NCI-H1436 treated with DMSO at 0.1 percent for 48 hours (cell line): ENCODE measurements around the gene GNPTG.
"Not testable (repeated sequence)": the region's sequence is repeated elsewhere in the genome, so short reads cannot be mapped to it uniquely, and the experiment has no call there.

Experiments used
- DNase-seq: peaks from one replicate; lab custom pipeline; 2025; lab: John Stamatoyannopoulos, UW

The GNPTG gene

DNA sequence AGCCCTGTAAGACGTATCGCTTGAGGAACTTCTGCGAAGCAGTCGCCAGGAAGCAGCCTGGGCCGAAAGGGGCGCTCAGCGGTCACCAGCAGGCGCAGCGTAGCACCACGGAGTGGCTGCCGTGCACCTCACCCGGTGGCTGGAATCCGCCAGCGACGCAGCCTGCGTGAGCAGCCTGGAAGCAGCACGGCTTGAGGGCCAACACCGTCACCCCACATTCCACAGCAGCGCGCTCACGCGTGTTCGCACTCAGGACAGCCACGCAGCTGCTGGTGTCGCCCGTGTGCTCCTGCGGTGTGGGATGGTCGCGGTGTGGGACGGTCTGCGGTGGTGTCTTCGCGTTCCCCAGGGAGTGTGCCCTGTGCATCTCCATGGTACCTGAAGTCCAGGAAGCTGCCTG, 32.7 kb upstream of the GNPTG start:
- no peak for DNase-seq

DNA sequence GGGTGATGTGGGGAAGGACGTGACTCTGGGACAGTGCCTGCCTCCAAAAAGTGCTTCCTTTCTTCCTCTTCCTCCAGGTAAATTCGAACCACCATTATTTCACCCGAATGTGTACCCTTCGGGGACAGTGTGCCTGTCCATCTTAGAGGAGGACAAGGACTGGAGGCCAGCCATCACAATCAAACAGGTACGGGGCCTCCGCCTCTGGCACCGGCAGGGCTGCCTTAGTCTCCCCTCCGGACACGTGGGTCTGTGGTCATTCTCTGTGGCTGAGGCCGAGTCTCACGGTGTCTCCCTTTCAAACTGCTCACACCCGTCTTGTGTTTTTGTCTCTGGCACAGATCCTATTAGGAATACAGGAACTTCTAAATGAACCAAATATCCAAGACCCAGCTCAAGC, 31.6 kb upstream of the GNPTG start:
- no peak for DNase-seq

DNA sequence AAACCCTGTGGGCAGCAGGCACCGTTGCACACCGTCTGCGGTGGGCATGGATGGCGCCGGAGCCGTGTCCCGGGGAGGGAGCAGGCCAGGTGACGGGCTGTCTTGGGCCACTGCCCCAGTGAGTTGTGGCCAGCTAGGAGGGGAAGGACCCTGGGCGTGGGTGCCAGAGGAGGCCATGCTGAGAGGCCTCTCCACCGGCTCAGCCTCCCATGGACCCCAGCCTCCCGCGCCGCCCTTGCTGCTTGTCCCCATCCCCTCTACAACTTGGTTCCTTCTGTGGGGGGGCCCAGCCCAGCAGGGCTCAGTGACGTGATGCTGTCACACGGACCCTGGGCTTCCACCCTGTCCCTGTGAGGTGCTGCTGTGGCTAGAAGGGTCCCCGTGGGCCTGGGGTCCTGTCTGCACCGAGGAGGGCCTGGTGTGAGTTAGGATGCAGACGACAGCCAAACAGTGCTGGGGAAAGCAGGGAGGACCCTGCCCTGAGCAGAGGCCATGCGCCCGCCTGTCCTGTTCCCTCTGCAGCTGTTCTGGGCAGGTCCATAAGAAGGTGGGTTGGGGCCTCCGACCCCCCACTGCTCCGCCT, 31.0 kb upstream of the GNPTG start:
- DNase-seq, result no peak

DNA sequence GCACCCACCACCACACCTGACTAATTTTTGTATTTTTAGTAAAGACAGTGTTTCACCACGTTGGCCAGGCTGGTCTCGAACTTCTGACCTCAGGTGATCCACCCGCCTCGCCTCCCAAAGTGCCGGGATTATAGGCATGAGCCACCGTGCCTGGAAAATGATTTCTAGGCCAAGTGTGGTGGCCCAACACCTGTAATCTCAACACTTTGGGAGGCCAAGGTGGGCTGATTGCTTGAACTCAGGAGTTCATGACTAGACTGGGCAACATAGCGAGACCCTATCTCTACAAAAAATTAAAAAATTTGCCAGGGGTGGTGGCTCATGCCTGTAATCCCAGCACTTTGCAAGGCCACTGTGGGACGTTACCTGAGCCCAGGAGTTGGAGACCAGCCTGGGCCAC, 29.3 kb upstream of the GNPTG start:
- no peak for DNase-seq

DNA sequence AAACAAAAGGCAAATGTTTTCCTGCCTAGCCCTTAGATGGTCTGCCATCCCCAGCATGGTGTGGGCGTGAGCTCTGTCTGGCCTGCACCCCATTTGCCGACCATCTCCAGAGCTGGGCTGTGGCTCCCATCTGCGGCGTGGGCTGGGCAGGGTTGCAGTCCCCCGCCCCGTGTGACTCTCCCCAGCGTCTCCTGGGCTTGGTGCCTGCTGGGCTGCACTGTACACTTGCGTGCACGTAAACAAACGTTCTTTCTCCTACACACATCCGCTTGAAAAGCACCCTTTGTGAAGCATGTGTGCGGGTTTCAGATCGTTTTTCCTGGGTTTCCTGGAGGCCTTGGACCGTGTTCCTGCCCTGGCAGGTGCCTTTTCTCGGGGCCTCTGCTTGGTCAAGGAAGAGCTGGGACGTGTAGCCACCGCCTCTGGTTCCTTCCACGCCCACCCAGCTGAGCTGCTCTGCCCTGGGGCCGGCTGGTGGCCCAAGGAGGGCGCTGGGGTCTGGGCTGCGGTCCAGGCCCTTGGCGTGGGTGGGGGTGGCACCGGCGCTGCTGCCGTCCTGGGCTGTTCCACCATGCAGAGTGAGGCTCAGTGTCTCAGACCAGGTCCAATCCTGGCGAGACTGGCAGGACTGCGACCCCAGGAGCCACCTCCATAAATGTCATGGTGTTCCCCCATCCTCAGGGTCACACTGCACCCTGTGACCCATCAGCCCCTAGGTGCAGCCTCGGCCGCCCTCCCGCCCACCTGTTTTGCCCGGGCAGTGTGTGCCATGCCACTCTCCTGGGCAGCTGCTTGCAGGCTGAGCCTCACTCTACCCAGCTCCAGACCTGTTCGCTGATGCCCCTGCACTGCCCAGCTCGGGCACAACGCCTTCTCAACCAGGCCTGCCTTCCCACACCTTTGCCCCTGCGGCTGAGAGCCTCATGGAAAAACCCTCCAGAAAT, 28.2 kb upstream of the GNPTG start:
- no peak for DNase-seq

DNA sequence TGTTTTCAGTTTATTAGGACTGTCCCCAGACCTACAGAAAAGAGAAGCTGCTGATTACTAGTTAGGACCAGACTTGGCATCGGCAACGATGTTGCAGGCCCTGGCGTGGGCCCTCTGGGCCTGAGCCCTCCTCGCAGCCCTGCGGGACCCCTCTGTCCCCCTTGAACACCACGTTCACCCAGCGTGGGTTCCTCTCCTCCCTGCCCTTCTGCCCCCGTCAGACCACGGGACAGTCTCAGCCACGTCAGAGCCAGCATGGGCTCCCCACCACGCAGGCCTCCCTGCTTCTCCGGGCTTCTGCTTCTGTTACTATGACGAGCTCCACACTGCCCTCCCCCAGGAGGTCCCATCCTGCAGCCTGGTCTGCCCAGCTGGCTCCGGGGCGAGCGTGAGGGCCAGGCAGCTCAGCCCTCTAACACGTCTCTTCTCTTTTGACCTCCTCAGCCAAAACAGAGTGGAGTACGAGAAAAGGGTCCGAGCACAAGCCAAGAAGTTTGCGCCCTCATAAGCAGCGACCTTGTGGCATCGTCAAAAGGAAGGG, 27.4 kb upstream of the GNPTG start:
- no peak for DNase-seq

DNA sequence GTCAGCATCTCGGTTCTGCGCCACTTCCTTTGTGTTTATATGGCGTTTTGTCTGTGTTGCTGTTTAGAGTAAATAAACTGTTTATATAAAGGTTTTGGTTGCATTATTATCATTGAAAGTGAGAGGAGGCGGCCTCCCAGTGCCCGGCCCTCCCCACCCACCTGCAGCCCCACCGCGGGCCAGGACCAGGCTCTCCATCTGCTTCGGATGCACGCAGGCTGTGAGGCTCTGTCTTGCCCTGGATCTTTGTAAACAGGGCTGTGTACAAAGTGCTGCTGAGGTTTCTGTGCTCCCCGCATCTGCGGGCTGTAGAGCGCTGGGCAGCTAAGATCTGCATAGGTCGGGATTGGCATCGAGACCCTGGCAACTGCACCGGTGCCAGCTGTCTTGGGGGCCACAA, 26.5 kb upstream of the GNPTG start:
- DNase-seq, result no peak

DNA sequence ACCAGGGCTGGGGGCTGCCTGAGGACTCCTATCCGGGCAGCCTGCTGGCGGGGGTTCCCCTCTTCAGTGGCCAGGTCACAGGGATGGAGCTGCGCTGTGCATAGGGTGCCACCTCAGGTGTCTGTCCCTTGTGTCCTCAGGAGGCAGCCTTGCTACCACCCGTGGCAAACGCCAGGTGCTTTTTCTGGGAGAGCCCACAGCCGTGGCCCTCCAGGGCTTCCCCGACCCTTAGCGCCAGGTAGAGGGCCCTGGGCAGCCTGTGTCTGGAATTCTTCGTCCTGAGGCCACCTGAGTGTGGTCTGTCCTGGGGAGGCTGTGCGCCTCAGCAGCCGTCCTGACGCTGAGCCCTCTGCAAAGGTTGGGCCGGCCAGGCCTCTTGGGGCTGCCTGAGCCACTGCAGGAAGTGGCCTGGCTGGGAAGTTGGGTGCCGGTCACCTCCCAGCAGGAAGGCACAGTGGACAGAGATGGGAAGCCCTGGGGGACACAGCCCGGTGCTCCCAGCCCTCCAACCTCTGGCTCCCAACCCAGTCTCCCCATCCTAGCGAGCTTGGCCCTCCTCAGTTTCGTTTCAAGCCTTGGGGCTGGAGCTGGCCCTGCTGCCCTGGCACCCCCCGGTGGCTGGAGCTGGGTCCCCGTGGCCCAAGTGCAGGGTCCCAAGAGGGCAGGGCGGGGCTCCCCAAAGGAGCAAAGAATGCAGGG, 25.9 kb upstream of the GNPTG start:
- no peak for DNase-seq

DNA sequence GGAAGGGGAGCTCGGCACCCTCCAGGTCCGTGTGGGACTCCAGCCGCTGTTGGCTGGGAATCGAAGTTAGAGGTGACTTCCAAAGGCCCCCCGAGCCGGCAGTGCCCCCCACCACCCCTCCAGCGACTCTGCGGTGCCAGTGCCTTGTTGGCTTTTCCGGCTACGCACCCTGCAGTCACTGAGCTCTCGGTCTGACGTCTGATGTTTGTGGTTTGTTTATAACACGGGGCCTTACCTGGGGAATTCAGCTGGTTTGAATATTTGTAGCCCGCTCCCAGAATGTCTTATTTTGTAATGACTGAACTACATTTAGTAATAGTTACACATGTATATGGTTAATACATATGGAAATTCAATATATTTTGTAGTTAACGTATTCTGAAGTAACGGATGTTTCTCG, 25.3 kb upstream of the GNPTG start:
- no peak for DNase-seq

GRCh38 chr16:1326946-1327618, 24.6 kb upstream of the GNPTG start:
- DNase-seq, result no peak

- no peak for DNase-seq
Measured at GRCh38 chr16:1327619-1327947, 24.1 kb upstream of the GNPTG start.

DNA sequence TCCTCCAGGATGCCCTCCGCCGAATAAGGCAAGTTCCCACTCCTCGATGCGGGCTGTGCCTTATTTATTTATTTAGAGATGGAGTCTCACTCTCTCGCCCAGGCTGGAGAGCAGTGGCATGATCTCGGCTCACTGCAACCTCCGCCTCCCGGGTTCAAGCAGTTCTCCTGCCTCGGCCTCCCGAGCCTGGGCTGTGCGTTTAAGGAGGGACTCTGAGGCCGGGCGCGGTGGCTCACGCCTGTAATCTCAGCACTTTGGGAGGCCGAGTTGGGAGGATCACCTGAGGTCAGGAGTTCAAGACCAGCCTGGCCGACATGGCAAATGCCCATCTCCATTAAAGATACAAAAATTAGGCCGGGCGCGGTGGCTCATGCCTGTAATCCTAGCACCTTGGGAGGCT, 23.6 kb upstream of the GNPTG start:
- DNase-seq, result not testable (repeated sequence)

GRCh38 chr16:1328961-1329360, 22.8 kb upstream of the GNPTG start:
- not testable (repeated sequence) for DNase-seq

GRCh38 chr16:1330260-1330914, 21.3 kb upstream of the GNPTG start:
- DNase-seq, result no peak

DNA sequence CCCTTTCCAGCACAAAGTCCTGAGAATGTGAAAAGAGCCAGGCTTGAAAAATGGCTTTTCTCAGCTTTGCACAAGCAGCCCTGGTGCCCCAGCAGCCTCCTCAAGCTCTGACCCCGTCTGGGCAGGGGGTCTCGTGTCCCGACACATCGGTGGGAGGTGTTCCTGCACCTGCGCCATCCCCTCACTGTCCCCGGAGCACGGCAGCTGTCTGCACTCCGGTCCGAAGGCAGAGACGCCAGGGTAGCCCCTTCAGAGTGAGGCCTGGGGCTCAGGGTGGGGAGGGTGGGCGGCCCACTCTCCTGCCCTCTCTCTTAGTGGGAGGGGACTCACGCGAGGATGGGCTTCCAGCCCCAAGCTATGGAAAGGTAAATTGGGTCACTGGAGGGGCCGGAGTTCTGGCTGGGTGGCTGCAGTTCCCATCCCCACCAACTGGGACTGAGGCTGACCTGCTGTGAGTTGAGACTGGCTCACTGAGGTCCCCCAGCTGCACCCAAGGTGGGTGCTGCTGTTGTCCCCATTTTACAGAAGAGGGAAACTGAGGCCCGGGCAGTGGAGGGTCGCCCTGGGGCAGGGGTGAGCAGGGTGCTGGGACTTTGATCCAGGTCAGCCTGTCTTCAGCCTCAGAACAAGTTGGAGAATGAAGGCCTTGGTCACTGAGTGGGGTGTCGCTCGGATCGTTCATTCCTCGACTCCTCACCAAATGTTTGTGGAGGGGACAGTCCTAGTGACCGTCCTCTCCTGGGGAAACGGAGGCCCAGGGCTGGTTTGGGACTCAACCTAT, 20.6 kb upstream of the GNPTG start:
- no peak for DNase-seq

DNA sequence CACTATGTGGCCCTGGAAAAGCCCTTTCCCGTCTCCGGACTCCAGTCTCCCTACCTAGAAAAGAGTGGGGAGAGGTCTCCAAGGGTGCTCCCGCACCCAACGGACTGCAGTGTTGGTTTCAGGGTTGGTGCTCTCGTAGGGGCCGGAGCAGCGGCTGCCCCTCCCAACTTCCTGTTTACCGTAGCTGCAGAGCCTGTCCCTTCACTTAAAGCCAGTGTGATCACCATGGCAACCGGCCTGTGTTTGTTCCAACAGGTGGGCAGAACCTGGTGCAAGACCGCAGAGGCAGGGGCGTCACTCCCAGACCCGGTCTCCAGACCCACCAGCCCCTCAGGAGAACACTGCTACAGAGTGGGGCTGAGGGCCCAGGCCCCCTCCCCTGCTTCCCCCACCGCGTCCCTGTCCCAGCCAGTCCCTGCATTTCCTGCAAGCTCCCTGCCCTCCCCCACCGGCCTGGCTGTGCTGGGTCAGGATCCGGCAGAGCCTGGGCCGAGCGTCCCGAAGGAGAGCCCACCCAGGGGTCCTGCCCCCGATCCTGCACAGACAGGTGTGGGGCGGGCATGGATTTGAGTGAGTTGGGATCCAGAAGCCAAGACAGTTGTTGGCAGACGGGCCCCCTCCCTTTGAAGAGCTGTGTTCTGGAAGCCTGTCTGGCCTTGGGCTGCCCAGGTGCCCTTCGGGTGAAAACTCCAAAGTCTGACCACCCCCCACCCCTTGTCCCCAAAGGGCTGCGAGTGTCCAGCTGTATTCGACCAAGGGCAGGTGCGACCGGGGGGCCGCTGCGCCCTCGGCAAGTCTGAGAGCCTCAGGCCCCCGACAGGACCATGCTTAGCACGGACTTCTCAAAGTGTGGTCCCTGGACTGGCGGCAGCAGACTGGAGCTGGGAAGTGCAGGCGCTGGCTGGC, 19.8 kb upstream of the GNPTG start:
- DNase-seq, result no peak

DNA sequence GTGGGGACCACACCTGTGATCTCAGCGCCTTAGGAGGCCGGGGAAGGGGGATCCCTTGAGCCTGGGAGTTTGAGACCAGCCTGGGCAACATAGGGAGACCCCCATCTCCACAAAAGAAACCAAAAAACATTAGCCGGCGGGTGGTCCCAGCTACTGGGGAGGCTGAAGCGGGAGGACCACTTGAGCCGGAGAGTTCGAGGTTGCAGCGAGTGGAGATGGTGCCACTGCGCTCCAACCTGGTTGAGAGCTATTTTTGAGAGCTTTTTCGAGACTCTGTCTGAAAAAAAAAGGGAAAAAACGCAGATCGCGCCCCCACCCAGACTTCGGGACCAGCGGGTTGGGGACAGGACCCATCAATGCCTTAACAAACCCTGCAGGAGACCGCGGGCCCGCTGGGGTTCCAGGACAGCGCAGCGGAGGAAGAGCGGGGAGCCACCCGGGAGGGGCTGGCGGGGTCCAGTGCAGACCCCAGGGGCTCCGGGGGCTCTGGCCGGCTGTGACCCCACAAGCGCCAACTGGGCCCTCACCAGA, 19.0 kb upstream of the GNPTG start:
- no peak for DNase-seq

DNA sequence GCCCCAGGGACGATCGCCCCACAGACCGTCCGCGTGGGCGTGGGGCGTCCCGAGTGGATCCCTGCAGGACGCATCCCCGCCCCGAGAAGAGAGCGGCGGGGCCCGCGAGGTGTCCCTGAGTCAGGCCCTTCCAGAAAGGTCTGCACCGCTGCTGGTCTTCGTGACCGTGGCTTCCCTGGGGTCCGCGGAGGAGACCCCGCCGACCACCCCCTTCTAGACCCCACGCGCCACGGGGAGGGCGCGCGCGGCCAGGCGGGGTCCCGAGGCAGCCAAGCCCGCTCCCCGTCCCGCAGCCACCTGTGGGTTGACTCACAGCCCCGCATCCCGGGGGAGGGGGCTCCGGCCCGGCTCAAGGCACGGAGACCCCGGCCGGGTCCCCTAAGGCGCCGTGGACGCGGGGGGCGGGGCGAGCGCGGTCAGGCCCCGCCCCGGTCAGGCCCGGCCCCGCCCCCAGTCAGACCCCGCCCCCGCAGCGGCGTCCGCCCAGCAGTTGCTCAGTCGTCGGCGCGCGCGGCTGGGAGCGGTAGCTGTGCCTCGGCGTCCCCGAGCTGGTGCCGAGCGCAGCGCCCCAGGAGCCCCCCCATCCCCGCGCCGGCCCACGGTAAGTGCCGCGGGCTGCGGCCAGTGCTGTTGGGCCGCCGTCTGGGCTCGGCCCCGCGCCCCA, 18.4 kb upstream of the GNPTG start, which contains the start of gene BAIAP3:
TSS of gene BAIAP3 (plus strand) at position 497 of the 664 bp plus-strand sequence. CDS start 4,905 bp downstream, outside the sequence.
- no peak for DNase-seq
